ENCODE data around the gene C4orf50.

The C4orf50 gene

GRCh38 chr4:5851637-5852301 is 166.5 kb downstream of the C4orf50 start:
- no peak for DNase-seq (ENCODE audit: low read depth)
- no peak for TF ChIP-seq CTCF (IDR thresholded peaks at IDR 0.05; ENCODE audit: insufficient read depth, low read depth, low read length, missing control alignments)

More at GRCh38 chr4:5851637-5852301, 166.5 kb downstream of the C4orf50 start:
- H3K4me3 ChIP-seq (ENCODE audit: low read length) = no peak overlapping the region

Data from epithelial cell of esophagus (primary cell).